Mononuclear cell (primary cell): Measurements from ENCODE around the gene POLE2. TPM values are rescaled to one million over a fixed set of nuclear protein-coding genes. Genes with fewer than 3 reads are reported as not detected.
"Not testable (repeated sequence)": the region's sequence is repeated elsewhere in the genome, so short reads cannot be mapped to it uniquely, and the experiment has no call there.

ENCODE experiments used
- H3K27me3 ChIP-seq: 2 replicates; pipeline ENCODE4 v1.6.0; 2011; ENCODE audit warnings: low read length, control low read depth; ENCODE audit not compliant: insufficient read depth
- H3K4me1 ChIP-seq: 2 replicates; pipeline ENCODE4 v1.5.1; 2011; ENCODE audit warnings: mild to moderate bottlenecking, low read length, control low read depth; ENCODE audit not compliant: insufficient read depth
- H3K4me3 ChIP-seq: 2 replicates; pipeline ENCODE4 v1.5.1; 2011; ENCODE audit warnings: mild to moderate bottlenecking, low read length, moderate library complexity
- H3K9me3 ChIP-seq: 2 replicates; pipeline ENCODE4 v1.5.1; 2011; ENCODE audit warnings: low read depth, mild to moderate bottlenecking, control low read depth, low read length
- total RNA-seq: library from RNA; depleted of rRNA; stranded (reverse); fragments of >200 nt; gene quantifications from one replicate; pipeline ENCODE4 v1.2.3, GENCODE V29; 2012

Gene POLE2
- 3.1 TPM for total RNA-seq

GRCh38 chr14:49687942-49688700 lies at the start of gene POLE2:
POLE2 (minus strand) TSS chr14:49688214; CDS start chr14:49688203, 11 bp downstream.
- no peaks in the 10 kb centered on the region for H3K27me3 ChIP-seq
- H3K9me3 ChIP-seq = no peaks in the 10 kb centered on the region
- H3K4me1 ChIP-seq = peaks cover 16% of the 10 kb centered on the region
- H3K4me3 ChIP-seq = peak within 1 kb of the TSS; percentile 67

- not testable (repeated sequence) for H3K4me1 ChIP-seq, H3K4me3 ChIP-seq
These were observed 47.7 kb upstream of the POLE2 start for GRCh38 chr14:49735669-49736068.

GRCh38 chr14:49733836-49734235 lies 45.8 kb upstream of the POLE2 start:
- Histone ChIP-seq H3K4me3 (no peak overlapping the region), H3K27me3 (no peaks in the 10 kb centered on the region), H3K9me3 (no peaks in the 10 kb centered on the region), H3K4me1 (no peaks in the 10 kb centered on the region)

More at GRCh38 chr14:49735669-49736068, 47.7 kb upstream of the POLE2 start:
- H3K27me3 ChIP-seq, H3K9me3 ChIP-seq: not testable (repeated sequence)

GRCh38 chr14:49732896-49733295 lies 44.9 kb upstream of the POLE2 start:
- no peak overlapping the region for H3K4me3 ChIP-seq
- no peaks in the 10 kb centered on the region for H3K9me3 ChIP-seq
- H3K4me1 ChIP-seq = no peaks in the 10 kb centered on the region
- H3K27me3 ChIP-seq = no peaks in the 10 kb centered on the region

- no peak overlapping the region for H3K4me3 ChIP-seq
- no peaks in the 10 kb centered on the region for H3K4me1 ChIP-seq
- H3K9me3 ChIP-seq = no peaks in the 10 kb centered on the region
- H3K27me3 ChIP-seq = no peaks in the 10 kb centered on the region
These were observed 39.2 kb upstream of the POLE2 start for GRCh38 chr14:49727171-49727570.

GRCh38 chr14:49721733-49722435 lies 33.9 kb upstream of the POLE2 start:
- H3K27me3 ChIP-seq, H3K9me3 ChIP-seq, H3K4me3 ChIP-seq, H3K4me1 ChIP-seq: not testable (repeated sequence)

- no peaks in the 10 kb centered on the region for H3K9me3 ChIP-seq
- H3K4me3 ChIP-seq = no peak overlapping the region
- H3K27me3 ChIP-seq = no peaks in the 10 kb centered on the region
- H3K4me1 ChIP-seq = no peaks in the 10 kb centered on the region
These were observed 32.7 kb upstream of the POLE2 start for GRCh38 chr14:49720744-49721143.

- H3K4me3 ChIP-seq, H3K4me1 ChIP-seq, H3K9me3 ChIP-seq, H3K27me3 ChIP-seq: not testable (repeated sequence)
These were observed 23.0 kb upstream of the POLE2 start for GRCh38 chr14:49710993-49711392.

- H3K4me3 ChIP-seq, H3K4me1 ChIP-seq, H3K27me3 ChIP-seq, H3K9me3 ChIP-seq: not testable (repeated sequence)
These were observed 16.5 kb upstream of the POLE2 start for GRCh38 chr14:49704471-49704870.

- no peak overlapping the region for H3K4me3 ChIP-seq
- H3K9me3 ChIP-seq = no peaks in the 10 kb centered on the region
- no peaks in the 10 kb centered on the region for H3K27me3 ChIP-seq
- H3K4me1 ChIP-seq = no peaks in the 10 kb centered on the region
These were observed 16.0 kb upstream of the POLE2 start for GRCh38 chr14:49703965-49704364.

- no peak overlapping the region for H3K4me3 ChIP-seq
- no peaks in the 10 kb centered on the region for H3K4me1 ChIP-seq
- H3K9me3 ChIP-seq = no peaks in the 10 kb centered on the region
- no peaks in the 10 kb centered on the region for H3K27me3 ChIP-seq
These were observed 14.7 kb upstream of the POLE2 start for GRCh38 chr14:49702725-49703124.

GRCh38 chr14:49693735-49694124 lies 5.7 kb upstream of the POLE2 start:
- not testable (repeated sequence) for H3K4me1 ChIP-seq, H3K27me3 ChIP-seq, H3K9me3 ChIP-seq
- peak overlapping the region; percentile 71 for H3K4me3 ChIP-seq

GRCh38 chr14:49692811-49693734 lies 5.1 kb upstream of the POLE2 start, which contains the start of gene KLHDC1:
KLHDC1 (plus strand) TSS chr14:49693120; CDS start chr14:49693195, 75 bp downstream.
- Histone ChIP-seq H3K9me3 (no peaks in the 10 kb centered on the region), H3K27me3 (no peaks in the 10 kb centered on the region), H3K4me1 (peaks cover 15% of the 10 kb centered on the region), H3K4me3 (peak within 1 kb of the TSS; percentile 71)

- H3K4me1 ChIP-seq = peaks cover 19% of the 10 kb centered on the region
- H3K4me3 ChIP-seq = peak overlapping the region; percentile 71
- no peaks in the 10 kb centered on the region for H3K27me3 ChIP-seq
- no peaks in the 10 kb centered on the region for H3K9me3 ChIP-seq
These were observed 4.3 kb upstream of the POLE2 start for GRCh38 chr14:49692193-49692757.

GRCh38 chr14:49691031-49691430 lies 3.0 kb upstream of the POLE2 start:
- H3K9me3 ChIP-seq = no peaks in the 10 kb centered on the region
- peaks cover 24% of the 10 kb centered on the region for H3K4me1 ChIP-seq
- no peaks in the 10 kb centered on the region for H3K27me3 ChIP-seq
- H3K4me3 ChIP-seq = no peak overlapping the region
